Endodermal cell (in vitro differentiated cells): ENCODE data around the gene ARHGAP8. TPM values are rescaled to one million over a fixed set of nuclear protein-coding genes. Genes with fewer than 3 reads are reported as not detected.

Source experiments
- DNase-seq: peaks from one replicate; pipeline ENCODE4 v3.0.0-alpha.2; 2017
- H3K27ac ChIP-seq: 2 replicates; pipeline ENCODE4 v1.5.1; 2013; ENCODE audit warnings: mild to moderate bottlenecking, low read depth, low read length, moderate library complexity
- H3K27me3 ChIP-seq: 2 replicates; pipeline ENCODE4 v1.6.1; 2013; ENCODE audit warnings: mild to moderate bottlenecking, low read length, moderate library complexity; ENCODE audit not compliant: insufficient read depth, control insufficient read depth, poor library complexity, severe bottlenecking
- H3K36me3 ChIP-seq: 2 replicates; pipeline ENCODE4 v1.7.0; 2013; ENCODE audit warnings: mild to moderate bottlenecking, low read length, moderate library complexity; ENCODE audit not compliant: control insufficient read depth, insufficient read depth
- H3K4me1 ChIP-seq: one replicate; pipeline ENCODE4 v1.7.0; 2013; ENCODE audit warnings: low read length; ENCODE audit not compliant: control insufficient read depth, insufficient read depth
- H3K4me3 ChIP-seq: 2 replicates; pipeline ENCODE4 v1.5.1; 2013; ENCODE audit warnings: mild to moderate bottlenecking, low read length, moderate library complexity
- H3K9ac ChIP-seq: 2 replicates; pipeline ENCODE4 v1.6.1; 2013; ENCODE audit warnings: mild to moderate bottlenecking, low read length, moderate library complexity; ENCODE audit not compliant: poor library complexity, severe bottlenecking; ENCODE audit errors: extremely low read depth
- H3K9me3 ChIP-seq: 2 replicates; pipeline ENCODE4 v1.6.1; 2013; ENCODE audit warnings: mild to moderate bottlenecking, low read length, moderate library complexity; ENCODE audit not compliant: control insufficient read depth
- H3K27ac Mint-ChIP-seq: 2 replicates; pipeline ENCODE4 v1.8.0; 2020; ENCODE audit warnings: mixed read lengths
- H3K27me3 Mint-ChIP-seq: 2 replicates; pipeline ENCODE4 v1.8.0; 2021; ENCODE audit warnings: mild to moderate bottlenecking, mixed read lengths; ENCODE audit not compliant: insufficient read depth
- H3K36me3 Mint-ChIP-seq: 2 replicates; pipeline ENCODE4 v1.8.0; 2020; ENCODE audit warnings: low read depth, mixed read lengths
- H3K4me1 Mint-ChIP-seq: 2 replicates; pipeline ENCODE4 v1.8.0; 2020; ENCODE audit warnings: mixed read lengths
- H3K4me3 Mint-ChIP-seq: 2 replicates; pipeline ENCODE4 v1.8.0; 2020; ENCODE audit warnings: mild to moderate bottlenecking, moderate library complexity, mixed read lengths
- H3K9me3 Mint-ChIP-seq: 2 replicates; pipeline ENCODE4 v1.8.0; 2020; ENCODE audit warnings: mild to moderate bottlenecking, mixed read lengths
- CTCF ChIP-seq: fragments of 200-600 bp; sonication (generic); conservative IDR thresholded peaks from 2 replicates; pipeline ENCODE4 v1.5.0; 2021; ENCODE audit warnings: antibody characterized with exemption, mild to moderate bottlenecking
- WGBS, 2 experiments: methylation state at CpG; one replicate each; pipeline versions ENCODE4 v1.1.5 to v1.1.7; 2013; ENCODE audit warnings: missing lambda C conversion rate in 2 of 2, mixed read lengths in 1 of 2; ENCODE audit not compliant: insufficient coverage in 1 of 2, insufficient read length in 1 of 2; 5-methylcytosine and 5-hydroxymethylcytosine counted together
- total RNA-seq, 2 donors: library from RNA; stranded (reverse); fragmentation: NEBNext Ultra II Directional in 1 of 2; extraction: Animal tissue kit (Norgen Biotek cat#: 25700) in 1 of 2; gene quantifications; 2 replicates in 1 of 2; 3 replicates in 1 of 2; pipeline ENCODE4 v1.2.1, GENCODE V29; 2021

ARHGAP8 gene
- total RNA-seq, 2 donors from 2014 or later: 45.2 to 51.3 TPM

GRCh38 chr22:44712962-44713361, 39.4 kb upstream of the ARHGAP8 start:
- Mint-ChIP-seq H3K27me3 (no peaks in the 10 kb centered on the region), H3K4me1 (peaks cover 6% of the 10 kb centered on the region), H3K27ac (no peak overlapping the region), H3K4me3 (no peak overlapping the region), H3K9me3 (no peaks in the 10 kb centered on the region), H3K36me3 (peaks cover 8% of the 10 kb centered on the region)
- no peak overlapping the region for H3K9ac ChIP-seq
- no peak for TF ChIP-seq CTCF
- no peaks in the 10 kb centered on the region for H3K27me3 ChIP-seq
- WGBS, 2 experiments: 94 to 97% methylated on average over 5 to 8 of the region's 8 CpGs
- no peaks in the 10 kb centered on the region for H3K9me3 ChIP-seq
- H3K36me3 ChIP-seq: peaks cover 6% of the 10 kb centered on the region
- H3K27ac ChIP-seq: no peak overlapping the region
- DNase-seq: no peak
- no peaks in the 10 kb centered on the region for H3K4me1 ChIP-seq
- no peak overlapping the region for H3K4me3 ChIP-seq

- peaks cover 6% of the 10 kb centered on the region for H3K36me3 ChIP-seq
- H3K4me3 Mint-ChIP-seq: no peak overlapping the region
- no peak overlapping the region for H3K27ac Mint-ChIP-seq
- no peak overlapping the region for H3K9ac ChIP-seq
- peaks cover 6% of the 10 kb centered on the region for H3K4me1 Mint-ChIP-seq
- H3K36me3 Mint-ChIP-seq: peaks cover 15% of the 10 kb centered on the region
- no peak for TF ChIP-seq CTCF
- WGBS, 2 experiments: 91 to 96% methylated on average over 13 to 18 of the region's 18 CpGs
- DNase-seq: no peak
- no peaks in the 10 kb centered on the region for H3K27me3 ChIP-seq
- H3K9me3 ChIP-seq: no peaks in the 10 kb centered on the region
- H3K27me3 Mint-ChIP-seq: no peaks in the 10 kb centered on the region
- no peak overlapping the region for H3K27ac ChIP-seq
- no peak overlapping the region for H3K4me3 ChIP-seq
- H3K9me3 Mint-ChIP-seq: no peaks in the 10 kb centered on the region
- H3K4me1 ChIP-seq: no peaks in the 10 kb centered on the region
Observed at GRCh38 chr22:44714703-44715350, 37.5 kb upstream of the ARHGAP8 start.

GRCh38 chr22:44718418-44718817, 34.0 kb upstream of the ARHGAP8 start:
- Histone ChIP-seq H3K27ac (no peak overlapping the region), H3K4me3 (no peak overlapping the region), H3K9me3 (no peaks in the 10 kb centered on the region), H3K9ac (no peak overlapping the region), H3K4me1 (no peaks in the 10 kb centered on the region), H3K27me3 (no peaks in the 10 kb centered on the region), H3K36me3 (peaks cover 6% of the 10 kb centered on the region)
- Mint-ChIP-seq H3K4me3 (no peak overlapping the region), H3K9me3 (no peaks in the 10 kb centered on the region), H3K36me3 (peaks cover 25% of the 10 kb centered on the region), H3K4me1 (no peaks in the 10 kb centered on the region), H3K27ac (no peak overlapping the region), H3K27me3 (no peaks in the 10 kb centered on the region)
- no peak for DNase-seq
- 96% methylated on average over 3 of the region's 3 CpGs; no CpG with 5 or more reads in 1 of the 2 experiments for WGBS, 2 experiments
- TF ChIP-seq CTCF: no peak
